ENCODE results near the gene ORM2. TPM values are rescaled to one million over a fixed set of nuclear protein-coding genes. Genes with fewer than 3 reads are reported as not detected.

ORM2 gene
- total and polyA plus RNA-seq, 2 of the 13 experiments (the other 11 are each of a cell fraction or from before 2014, with no cell fraction given), result 565 to 824 TPM

GRCh38 chr9:114282507-114282906 is 47.2 kb upstream of the ORM2 start (continued):
- TF ChIP-seq, protein P1, sequence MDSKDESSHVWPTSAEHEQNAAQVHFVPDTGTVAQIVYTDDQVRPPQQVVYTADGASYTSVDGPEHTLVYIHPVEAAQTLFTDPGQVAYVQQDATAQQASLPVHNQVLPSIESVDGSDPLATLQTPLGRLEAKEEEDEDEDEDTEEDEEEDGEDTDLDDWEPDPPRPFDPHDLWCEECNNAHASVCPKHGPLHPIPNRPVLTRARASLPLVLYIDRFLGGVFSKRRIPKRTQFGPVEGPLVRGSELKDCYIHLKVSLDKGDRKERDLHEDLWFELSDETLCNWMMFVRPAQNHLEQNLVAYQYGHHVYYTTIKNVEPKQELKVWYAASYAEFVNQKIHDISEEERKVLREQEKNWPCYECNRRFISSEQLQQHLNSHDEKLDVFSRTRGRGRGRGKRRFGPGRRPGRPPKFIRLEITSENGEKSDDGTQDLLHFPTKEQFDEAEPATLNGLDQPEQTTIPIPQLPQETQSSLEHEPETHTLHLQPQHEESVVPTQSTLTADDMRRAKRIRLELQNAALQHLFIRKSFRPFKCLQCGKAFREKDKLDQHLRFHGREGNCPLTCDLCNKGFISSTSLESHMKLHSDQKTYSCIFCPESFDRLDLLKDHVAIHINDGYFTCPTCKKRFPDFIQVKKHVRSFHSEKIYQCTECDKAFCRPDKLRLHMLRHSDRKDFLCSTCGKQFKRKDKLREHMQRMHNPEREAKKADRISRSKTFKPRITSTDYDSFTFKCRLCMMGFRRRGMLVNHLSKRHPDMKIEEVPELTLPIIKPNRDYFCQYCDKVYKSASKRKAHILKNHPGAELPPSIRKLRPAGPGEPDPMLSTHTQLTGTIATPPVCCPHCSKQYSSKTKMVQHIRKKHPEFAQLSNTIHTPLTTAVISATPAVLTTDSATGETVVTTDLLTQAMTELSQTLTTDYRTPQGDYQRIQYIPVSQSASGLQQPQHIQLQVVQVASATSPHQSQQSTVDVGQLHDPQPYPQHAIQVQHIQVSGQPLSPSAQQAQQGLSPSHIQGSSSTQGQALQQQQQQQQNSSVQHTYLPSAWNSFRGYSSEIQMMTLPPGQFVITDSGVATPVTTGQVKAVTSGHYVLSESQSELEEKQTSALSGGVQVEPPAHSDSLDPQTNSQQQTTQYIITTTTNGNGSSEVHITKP (CRISPR knock-in tag; IDR thresholded peaks at IDR 0.05; ENCODE audit: low read depth), result no peak
- TF ChIP-seq KLF16 (CRISPR knock-in tag; IDR thresholded peaks at IDR 0.05), result no peak
- no peak for TF ChIP-seq ONECUT2 (CRISPR knock-in tag; IDR thresholded peaks at IDR 0.05)
- TF ChIP-seq HMG20B (CRISPR knock-in tag; conservative IDR thresholded peaks at IDR 0.05), result no peak

DNA sequence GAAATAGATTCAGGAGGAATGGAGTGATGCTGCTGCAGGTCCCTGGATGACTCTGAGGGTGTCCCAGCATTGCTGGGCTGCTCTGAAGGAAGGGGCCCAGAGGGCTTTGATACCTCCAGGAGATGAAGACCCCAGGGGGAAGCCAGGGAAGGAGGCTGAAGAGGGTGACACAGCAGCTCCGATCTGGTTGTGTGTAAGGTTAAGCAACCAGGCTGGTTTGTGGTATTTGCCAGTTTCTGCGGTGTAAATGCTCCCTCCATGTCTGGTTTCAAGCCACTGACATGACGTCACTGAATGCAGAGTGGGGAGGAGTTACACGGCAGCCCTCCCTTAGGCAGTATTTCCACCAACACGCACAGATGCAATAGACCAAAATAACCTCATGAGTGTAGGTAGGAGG is 46.7 kb upstream of the ORM2 start:
- Histone ChIP-seq H3K79me2 (ENCODE audit: insufficient read depth, low read length) (no peaks in the 10 kb centered on the region), H3K27ac (ENCODE audit: extremely low read length, insufficient read depth, low read length) (no peak overlapping the region), H3K4me1 (ENCODE audit: insufficient read depth, low read length) (no peaks in the 10 kb centered on the region), H3K4me3 (replicated peaks in 1 of 3; ENCODE audit: insufficient read depth in 1 of 3, low read depth in 2 of 3, low read length in 3 of 3) (no peak overlapping the region), H3K4me2 (ENCODE audit: low read depth, low read length) (no peak overlapping the region), H3K9ac (ENCODE audit: insufficient read depth, low read depth, low read length) (no peak overlapping the region), H3K36me3 (replicated peaks in 1 of 2; ENCODE audit: control insufficient read depth in 1 of 2, insufficient read depth in 2 of 2, low read length in 2 of 2) (peaks cover 49 to 84% of the 10 kb centered on the region in 2 experiments), H2AFZ (ENCODE audit: low read length) (no peak overlapping the region), H3K27me3 (ENCODE audit: control insufficient read depth in 1 of 2, insufficient read depth in 2 of 2, low read length in 2 of 2) (no peaks in the 10 kb centered on the region), H3K9me3 (ENCODE audit: low read length) (no peaks in the 10 kb centered on the region), H4K20me1 (ENCODE audit: insufficient read depth, low read length) (no peaks in the 10 kb centered on the region)
- DNase-seq (ENCODE audit: low spot score) (no peak), ATAC-seq (no peak), FAIRE-seq (no peak)
- TF ChIP-seq RBM22 (optimal IDR thresholded peaks at IDR 0.05; ENCODE audit: low read length) (peak; percentile 72), ZNF644 (CRISPR knock-in tag; IDR thresholded peaks at IDR 0.05; ENCODE audit: low read depth) (no peak)
- CTCF ChIA-PET (ENCODE audit: low intra/inter-chr PET ratio, low total read pairs), result no interaction called here
- intact Hi-C loops (cut with micrococcal nuclease; ENCODE audit: unreplicated experiment), result no loop called here
- 99% methylated on average over 5 of the region's 5 CpGs for WGBS (ENCODE audit: low lambda C conversion rate)
- POLR2A ChIA-PET, result no interaction called here
- no TSS peak for BruUV-seq (replicated peaks)
- in situ Hi-C loops (cut with HindIII; ENCODE audit: extremely low pct_ligation_motif_present, low pct_unique_long_range_greater_than_20kb), result no loop called here

Measured in HepG2 (cell line).